ENCODE data around the gene RAB27A. TPM values are rescaled to one million over a fixed set of nuclear protein-coding genes. Genes with fewer than 3 reads are reported as not detected.

Gene RAB27A
- total and polyA plus RNA-seq, 2 donors = 6.3 to 20.2 TPM

DNA sequence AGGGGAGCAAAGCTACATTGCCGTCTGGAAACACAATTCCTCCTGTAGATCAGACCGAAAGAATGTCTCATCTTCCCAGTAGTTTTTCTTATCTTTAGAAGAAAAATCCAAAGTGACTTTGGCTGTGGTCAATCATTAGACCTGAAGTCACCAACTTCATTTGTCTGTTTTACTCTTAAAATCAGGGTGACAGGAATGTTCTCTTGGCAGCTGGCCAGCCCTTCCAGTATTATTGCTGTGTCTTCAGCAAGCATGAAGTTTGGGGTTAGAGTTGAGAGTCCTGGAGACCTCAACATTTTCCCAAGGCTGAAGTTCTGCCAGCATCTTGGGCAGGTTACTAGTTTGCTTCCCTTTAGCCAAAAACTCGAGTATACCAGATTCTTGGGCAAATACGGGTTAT is 125.3 kb downstream of the RAB27A start:
- no peak for DNase-seq (ENCODE audit: low read depth in 6 of 9, low spot score in 9 of 9)
- Histone ChIP-seq H3K4me3 (ENCODE audit: low read length in 2 of 2) (no peak overlapping the region), H3K4me1 (ENCODE audit: control insufficient read depth in 2 of 2, insufficient read depth in 2 of 2, low read length in 2 of 2) (no peaks in the 10 kb centered on the region), H3K9me3 (ENCODE audit: control insufficient read depth in 2 of 2, insufficient read depth in 1 of 2, low read length in 1 of 2) (no peaks in the 10 kb centered on the region), H3K27me3 (ENCODE audit: control insufficient read depth in 2 of 2, insufficient read depth in 1 of 2, low read length in 1 of 2) (no peaks in the 10 kb centered on the region), H3K36me3 (ENCODE audit: control insufficient read depth in 2 of 2, insufficient read depth in 2 of 2, low read length in 1 of 2) (no peaks in the 10 kb centered on the region), H3K27ac (ENCODE audit: low read depth in 1 of 2, low read length in 1 of 2) (no peak overlapping the region)
- WGBS = 91% methylated on average over 4 of the region's 4 CpGs

Other genes starting within 250 kb of the RAB27A start
- gene RSL24D1, start 92.9 kb downstream of the RAB27A start, total RNA-seq = 144 TPM
- gene RSL24D1, start 92.9 kb downstream of the RAB27A start, polyA plus RNA-seq = 131 TPM
- 13.3 TPM for gene PIGBOS1, start 29.3 kb upstream of the RAB27A start, total RNA-seq
- 31.4 TPM for gene PIGBOS1, start 29.3 kb upstream of the RAB27A start, polyA plus RNA-seq
- gene PIGB, start 29.4 kb upstream of the RAB27A start, total RNA-seq = 13.7 TPM
- 40.2 TPM for gene PIGB, start 29.4 kb upstream of the RAB27A start, polyA plus RNA-seq
- gene CCPG1, start 118.5 kb upstream of the RAB27A start, total RNA-seq = 12.7 TPM
- gene CCPG1, start 118.5 kb upstream of the RAB27A start, polyA plus RNA-seq = 28.9 TPM
- gene PIERCE2, start 118.7 kb upstream of the RAB27A start, total RNA-seq = 1.9 TPM
- 6.0 TPM for gene PIERCE2, start 118.7 kb upstream of the RAB27A start, polyA plus RNA-seq
- 1.2 TPM for gene DNAAF4, start 218.4 kb upstream of the RAB27A start, total RNA-seq
- gene DNAAF4, start 218.4 kb upstream of the RAB27A start, polyA plus RNA-seq = 2.5 TPM